Vagina (tissue), 2 donors: ENCODE measurements around the gene PHF21B. TPM values are rescaled to one million over a fixed set of nuclear protein-coding genes. Genes with fewer than 3 reads are reported as not detected.
"Not testable (repeated sequence)": the region's sequence is repeated elsewhere in the genome, so short reads cannot be mapped to it uniquely, and the experiment has no call there.

Experiments used
- DNase-seq, 2 donors: peaks; one replicate each; pipeline ENCODE4 v3.0.0-alpha.2; 2017; ENCODE audit errors: extremely low spot score in 2 of 2
- H3K27ac ChIP-seq: fragments of 200-600 bp; sonication (generic); one replicate; pipeline ENCODE4 v1.5.1; 2019
- H3K27me3 ChIP-seq: fragments of 200-600 bp; sonication (generic); one replicate; pipeline ENCODE4 v1.5.1; 2019
- H3K36me3 ChIP-seq, 2 donors: fragments of 200-600 bp; sonication (generic); one replicate each; pipeline ENCODE4 v1.5.1; 2017 to 2019
- H3K4me1 ChIP-seq: fragments of 200-600 bp; sonication (generic); one replicate; pipeline ENCODE4 v1.5.1; 2019
- H3K4me3 ChIP-seq, 2 donors: fragments of 200-600 bp; sonication (generic); 1 replicate in 1 of 2; 2 replicates in 1 of 2; pipeline ENCODE4 v1.5.1; 2016 to 2019
- H3K9me3 ChIP-seq: fragments of 200-600 bp; sonication (generic); one replicate; pipeline ENCODE4 v1.5.1; 2019
- POLR2A ChIP-seq, 2 donors: fragments of 450-650 bp; IDR thresholded peaks; one replicate each; pipeline ENCODE4 v1.6.1; 2017; ENCODE audit warnings: antibody characterized with exemption in 2 of 2, mild to moderate bottlenecking in 2 of 2, moderate library complexity in 2 of 2
- POLR2AphosphoS5 ChIP-seq, 2 donors: sonication (generic); formaldehyde crosslinking; IDR thresholded peaks; one replicate each; pipeline ENCODE4 v1.9.0; 2017; ENCODE audit warnings: antibody characterized with exemption in 2 of 2, mild to moderate bottlenecking in 2 of 2, low read depth in 1 of 2; ENCODE audit not compliant: insufficient read depth in 1 of 2
- intact Hi-C: fragments of 100-400 bp; cut with DNase I; formaldehyde crosslinking; loops from one replicate; pipeline ENCODE4 v1.15.1; 2023
- total RNA-seq: library from RNA; depleted of rRNA; stranded (reverse); fragments of >200 nt; gene quantifications from one replicate; pipeline ENCODE4 v1.2.3, GENCODE V29; 2016
- TF ChIP-seq, protein P1 (sequence below), 3 experiments: fragments of 450-650 bp in 2 of 3; fragments of 200-600 bp in 1 of 3; sonication (generic) in 1 of 3; IDR thresholded peaks; one replicate each; pipeline ENCODE4 v1.5.1; 2017 to 2019; ENCODE audit warnings: antibody characterized with exemption in 3 of 3, mild to moderate bottlenecking in 2 of 3, moderate library complexity in 2 of 3

PHF21B gene
- total RNA-seq, 1 donor from 2014 or later: 2.2 TPM

DNA sequence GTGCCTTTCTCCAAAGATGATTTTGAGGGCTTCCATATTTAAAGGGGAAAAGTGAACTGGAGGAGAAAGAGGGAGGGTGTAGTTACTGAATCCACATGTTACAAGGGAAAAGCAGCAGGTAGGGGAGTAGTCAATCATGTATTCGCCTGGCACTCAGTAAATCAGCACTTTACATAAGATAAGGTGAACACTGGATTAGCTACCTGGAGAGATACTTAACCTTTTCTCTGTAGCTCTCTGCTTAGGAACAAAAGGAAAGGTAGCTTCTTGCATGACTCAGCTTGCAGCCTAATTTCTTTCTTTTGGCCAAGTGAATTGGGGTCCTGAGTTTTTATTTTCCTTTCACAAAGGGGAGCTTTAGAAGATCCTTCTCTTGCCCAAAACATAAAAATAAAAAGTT, 43.3 kb upstream of the PHF21B start:
- Histone ChIP-seq H3K27me3 (no peaks in the 10 kb centered on the region), H3K27ac (no peak overlapping the region), H3K4me3 (no peak overlapping the region), H3K36me3 (no peaks in the 10 kb centered on the region), H3K9me3 (no peaks in the 10 kb centered on the region), H3K4me1 (no peaks in the 10 kb centered on the region)
- no peak for DNase-seq
- intact Hi-C loops: no loop called here
- TF ChIP-seq POLR2A (IDR thresholded peaks at IDR 0.05): no peak
- no peak for TF ChIP-seq POLR2AphosphoS5 (IDR thresholded peaks at IDR 0.05; ENCODE audit: insufficient read depth in 1 of 2, low read depth in 1 of 2)
- TF ChIP-seq, protein P1, sequence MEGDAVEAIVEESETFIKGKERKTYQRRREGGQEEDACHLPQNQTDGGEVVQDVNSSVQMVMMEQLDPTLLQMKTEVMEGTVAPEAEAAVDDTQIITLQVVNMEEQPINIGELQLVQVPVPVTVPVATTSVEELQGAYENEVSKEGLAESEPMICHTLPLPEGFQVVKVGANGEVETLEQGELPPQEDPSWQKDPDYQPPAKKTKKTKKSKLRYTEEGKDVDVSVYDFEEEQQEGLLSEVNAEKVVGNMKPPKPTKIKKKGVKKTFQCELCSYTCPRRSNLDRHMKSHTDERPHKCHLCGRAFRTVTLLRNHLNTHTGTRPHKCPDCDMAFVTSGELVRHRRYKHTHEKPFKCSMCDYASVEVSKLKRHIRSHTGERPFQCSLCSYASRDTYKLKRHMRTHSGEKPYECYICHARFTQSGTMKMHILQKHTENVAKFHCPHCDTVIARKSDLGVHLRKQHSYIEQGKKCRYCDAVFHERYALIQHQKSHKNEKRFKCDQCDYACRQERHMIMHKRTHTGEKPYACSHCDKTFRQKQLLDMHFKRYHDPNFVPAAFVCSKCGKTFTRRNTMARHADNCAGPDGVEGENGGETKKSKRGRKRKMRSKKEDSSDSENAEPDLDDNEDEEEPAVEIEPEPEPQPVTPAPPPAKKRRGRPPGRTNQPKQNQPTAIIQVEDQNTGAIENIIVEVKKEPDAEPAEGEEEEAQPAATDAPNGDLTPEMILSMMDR (IDR thresholded peaks at IDR 0.05): no peak

DNA sequence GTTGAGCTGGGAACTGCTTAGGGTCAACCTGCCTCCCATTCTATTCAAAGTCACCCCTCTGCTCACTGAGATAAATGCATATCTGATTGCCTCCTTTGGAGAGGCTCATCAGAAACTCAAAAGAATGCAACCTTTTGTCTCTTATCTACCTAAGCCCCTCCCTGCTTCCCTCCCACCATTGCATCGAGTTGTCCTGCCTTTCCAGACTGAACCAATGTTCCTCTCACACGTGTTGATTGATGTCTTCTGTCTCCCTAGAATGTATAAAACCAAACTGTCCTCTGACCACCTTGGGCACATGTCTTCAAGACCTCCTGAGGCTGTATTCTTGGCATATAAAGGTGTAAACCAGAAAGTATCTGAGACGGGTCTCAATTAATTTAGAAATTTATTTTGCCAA, 42.9 kb upstream of the PHF21B start:
- intact Hi-C loops: not testable (repeated sequence)

DNA sequence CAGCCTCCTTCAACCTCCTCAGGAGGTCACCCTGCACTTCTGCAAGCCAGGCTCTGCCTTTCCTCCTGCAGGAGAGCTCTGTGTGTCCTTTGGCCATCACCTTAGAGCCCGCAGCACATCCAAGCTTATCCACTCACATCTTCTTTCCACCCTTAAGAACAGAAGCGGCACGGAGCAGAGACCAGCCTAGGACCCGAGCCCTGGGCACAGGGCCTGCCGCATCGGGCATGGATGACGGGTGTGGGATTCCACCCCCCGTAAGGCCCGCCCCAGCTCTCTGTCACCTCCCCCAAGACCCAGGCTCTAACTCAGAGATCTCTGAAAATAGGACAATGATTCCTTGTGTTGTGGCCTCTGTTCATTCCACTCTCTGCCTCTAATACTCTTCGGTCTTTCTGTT, 42.1 kb upstream of the PHF21B start:
- Histone ChIP-seq H3K9me3 (no peaks in the 10 kb centered on the region), H3K36me3 (no peaks in the 10 kb centered on the region), H3K4me1 (no peaks in the 10 kb centered on the region), H3K27me3 (no peaks in the 10 kb centered on the region), H3K4me3 (no peak overlapping the region), H3K27ac (no peak overlapping the region)
- intact Hi-C loops: no loop called here
- no peak for DNase-seq
- no peak for TF ChIP-seq POLR2A (IDR thresholded peaks at IDR 0.05)
- TF ChIP-seq, protein P1 (IDR thresholded peaks at IDR 0.05): no peak
- no peak for TF ChIP-seq POLR2AphosphoS5 (IDR thresholded peaks at IDR 0.05; ENCODE audit: insufficient read depth in 1 of 2, low read depth in 1 of 2)

More for the DNA sequence above, 42.9 kb upstream of the PHF21B start:
- not testable (repeated sequence) for H3K4me3 ChIP-seq, H3K36me3 ChIP-seq, H3K9me3 ChIP-seq, H3K27me3 ChIP-seq, DNase-seq, H3K4me1 ChIP-seq, H3K27ac ChIP-seq

DNA sequence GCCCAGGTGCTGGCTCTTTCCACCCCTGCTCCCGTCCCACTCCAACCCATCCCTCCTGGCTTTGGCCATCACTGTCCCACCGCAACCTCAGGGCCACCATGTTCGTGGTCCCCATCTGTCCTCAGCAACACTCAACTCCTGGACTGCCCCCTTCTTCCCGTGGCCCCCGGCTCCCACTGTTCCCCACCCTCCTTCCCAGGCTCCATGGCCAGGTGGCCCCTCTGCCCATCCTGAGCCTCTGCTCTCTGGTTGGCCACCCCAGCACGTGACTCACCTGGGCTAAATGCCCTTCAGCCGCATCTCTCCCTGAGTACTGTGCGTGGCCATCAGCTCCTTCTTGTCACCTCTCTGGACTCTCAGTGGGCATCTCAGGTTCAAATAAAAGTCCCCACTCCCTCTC, 41.6 kb upstream of the PHF21B start:
- no peak for DNase-seq
- H3K27ac ChIP-seq: no peak overlapping the region
- H3K36me3 ChIP-seq: no peaks in the 10 kb centered on the region
- H3K4me3 ChIP-seq: no peak overlapping the region
- TF ChIP-seq, protein P1 (IDR thresholded peaks at IDR 0.05): no peak
- no peak for TF ChIP-seq POLR2AphosphoS5 (IDR thresholded peaks at IDR 0.05; ENCODE audit: insufficient read depth in 1 of 2, low read depth in 1 of 2)
- no peak for TF ChIP-seq POLR2A (IDR thresholded peaks at IDR 0.05)
- H3K27me3 ChIP-seq: no peaks in the 10 kb centered on the region
- no peaks in the 10 kb centered on the region for H3K9me3 ChIP-seq
- H3K4me1 ChIP-seq: no peaks in the 10 kb centered on the region
- intact Hi-C loops: no loop called here

DNA sequence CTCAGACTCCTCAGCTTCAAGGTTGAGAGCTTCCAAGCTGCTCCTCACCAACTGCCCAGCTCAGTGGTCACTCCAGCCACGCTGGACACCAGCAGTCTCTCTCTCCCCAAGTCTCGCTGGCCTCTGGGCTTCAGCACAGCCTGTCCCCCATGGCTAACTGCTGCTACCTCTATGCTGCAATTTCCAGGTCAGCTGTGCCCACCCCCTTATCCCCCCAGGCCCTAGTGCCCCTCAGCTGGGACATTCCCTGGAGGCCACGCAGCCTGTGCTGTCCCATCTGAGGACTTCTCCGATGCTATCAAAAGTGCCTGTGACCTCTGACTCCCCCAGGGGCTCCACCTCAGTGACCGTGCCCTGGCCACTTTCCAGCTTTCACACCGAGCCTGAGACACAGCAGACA, 37.5 kb upstream of the PHF21B start:
- TF ChIP-seq POLR2A (IDR thresholded peaks at IDR 0.05): no peak
- TF ChIP-seq POLR2AphosphoS5 (IDR thresholded peaks at IDR 0.05; ENCODE audit: insufficient read depth in 1 of 2, low read depth in 1 of 2): no peak
- TF ChIP-seq, protein P1 (IDR thresholded peaks at IDR 0.05): no peak
- H3K27me3 ChIP-seq: no peaks in the 10 kb centered on the region
- no peak for DNase-seq

DNA sequence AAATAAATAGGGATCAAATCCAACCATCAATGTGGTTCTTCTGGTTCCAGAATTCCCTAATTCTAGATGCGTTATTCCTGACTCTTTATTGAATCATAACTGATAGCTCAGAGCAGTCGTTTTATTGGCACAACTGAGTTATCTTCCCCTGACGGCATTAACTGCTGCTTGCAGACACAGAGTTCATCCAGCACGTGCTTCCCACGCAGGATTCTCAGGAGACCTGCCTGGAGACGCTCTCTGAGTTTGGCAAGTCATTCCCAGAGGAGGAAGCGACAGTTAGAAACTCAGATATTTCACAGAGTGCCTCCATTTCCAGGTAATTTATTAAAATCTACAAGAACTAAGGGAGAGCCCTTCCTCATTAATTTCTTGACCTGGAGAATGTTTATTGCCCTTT, 35.4 kb upstream of the PHF21B start:
- no peaks in the 10 kb centered on the region for H3K36me3 ChIP-seq
- no peaks in the 10 kb centered on the region for H3K9me3 ChIP-seq
- no peak for DNase-seq
- no peak for TF ChIP-seq POLR2A (IDR thresholded peaks at IDR 0.05)
- TF ChIP-seq, protein P1 (IDR thresholded peaks at IDR 0.05): no peak
- H3K4me3 ChIP-seq: no peak overlapping the region
- no peak overlapping the region for H3K27ac ChIP-seq
- intact Hi-C loops: no loop called here
- H3K27me3 ChIP-seq: no peaks in the 10 kb centered on the region
- no peaks in the 10 kb centered on the region for H3K4me1 ChIP-seq

More for the DNA sequence above, 37.5 kb upstream of the PHF21B start:
- Histone ChIP-seq H3K27ac (no peak overlapping the region), H3K4me3 (no peak overlapping the region), H3K36me3 (no peaks in the 10 kb centered on the region), H3K4me1 (no peaks in the 10 kb centered on the region), H3K9me3 (no peaks in the 10 kb centered on the region)
- intact Hi-C loops: no loop called here
